SK-N-MC (cell line): ENCODE measurements around the gene RPS6KL1.
A peak's percentile ranks its signal among the peaks of the same experiment; 100 is the strongest.

ENCODE experiments used
- DNase-seq: peaks from one replicate; pipeline ENCODE4 v3.0.0-alpha.2; 2011; ENCODE audit warnings: low read depth, low spot score
- H3K27ac ChIP-seq: fragments of 200-600 bp; sonication (generic); 2 replicates; pipeline ENCODE4 v1.5.1; 2016; ENCODE audit warnings: mixed run types
- H3K36me3 ChIP-seq: fragments of 200-600 bp; sonication (generic); 2 replicates; pipeline ENCODE4 v1.6.1; 2017; ENCODE audit warnings: antibody characterized with exemption, low read length, mixed read lengths; ENCODE audit not compliant: insufficient read depth
- H3K4me3 ChIP-seq: fragments of 200-600 bp; sonication (generic); 2 replicates; pipeline ENCODE4 v1.5.1; 2016
- H3K9ac ChIP-seq: fragments of 200-600 bp; sonication (generic); 2 replicates; pipeline ENCODE4 v1.8.0; 2017; ENCODE audit warnings: mixed run types, mixed read lengths; ENCODE audit not compliant: insufficient read length
- H3K9me3 ChIP-seq: fragments of 200-600 bp; sonication (generic); 2 replicates; pipeline ENCODE4 v1.6.1; 2017; ENCODE audit warnings: low read depth, mild to moderate bottlenecking, antibody characterized with exemption, low read length, moderate library complexity, mixed read lengths
- EZH2 ChIP-seq: fragments of 200-600 bp; sonication (generic); IDR thresholded peaks from one replicate; pipeline ENCODE4 v1.6.1; 2017; ENCODE audit warnings: antibody characterized with exemption
- FOXP2 ChIP-seq: optimal IDR thresholded peaks from 2 replicates; pipeline ENCODE3; 2011; ENCODE audit warnings: mild to moderate bottlenecking, moderate library complexity; ENCODE audit not compliant: insufficient read depth; ENCODE audit errors: extremely low read length, control extremely low read depth
- POLR2AphosphoS5 ChIP-seq: IDR thresholded peaks from 2 replicates; pipeline ENCODE4 v1.6.1; 2012; ENCODE audit warnings: mild to moderate bottlenecking, low read depth, low read length, borderline replicate concordance

Gene RPS6KL1

DNA sequence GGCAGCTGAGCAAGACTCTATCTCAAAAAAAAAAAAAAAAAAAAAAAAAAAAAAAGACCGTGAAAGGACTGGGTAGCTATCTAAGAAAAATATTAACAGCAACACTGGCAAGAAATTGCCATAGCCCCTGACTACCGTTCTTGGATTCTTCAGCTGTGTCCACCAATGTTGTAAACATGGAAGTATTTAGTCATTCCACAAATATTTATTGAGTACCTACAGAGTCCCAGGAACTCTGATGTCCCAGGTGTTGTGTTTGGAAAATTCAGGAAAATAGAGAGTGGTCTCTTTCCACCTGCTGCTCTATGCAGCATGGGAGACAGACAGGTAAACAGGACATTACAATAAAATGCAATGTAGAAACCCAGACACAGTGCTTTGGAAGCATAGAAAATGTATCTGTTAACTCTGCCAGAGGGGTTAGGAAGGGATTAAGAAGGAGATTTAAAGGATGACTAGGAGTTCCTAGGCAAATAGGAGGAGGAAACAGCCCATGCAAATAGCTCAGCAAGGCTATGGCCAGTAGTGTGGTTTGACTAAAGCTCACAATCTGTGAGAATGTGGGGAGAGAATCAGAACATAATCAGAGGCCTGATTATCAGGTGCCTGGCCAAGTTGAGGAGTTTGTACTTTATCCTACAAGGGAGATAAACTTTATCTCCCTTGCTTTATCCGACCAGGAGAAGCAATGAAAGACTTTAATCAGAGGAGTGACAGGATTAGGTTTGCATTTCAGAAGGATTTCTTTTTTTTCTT is 43.5 kb downstream of the RPS6KL1 start:
- Histone ChIP-seq H3K9ac (no peak overlapping the region), H3K27ac (no peak overlapping the region), H3K4me3 (no peak overlapping the region), H3K36me3 (peaks cover 13% of the 10 kb centered on the region), H3K9me3 (no peaks in the 10 kb centered on the region)
- DNase-seq: no peak
- TF ChIP-seq POLR2AphosphoS5: no peak
- TF ChIP-seq FOXP2: no peak
- TF ChIP-seq EZH2: no peak

DNA sequence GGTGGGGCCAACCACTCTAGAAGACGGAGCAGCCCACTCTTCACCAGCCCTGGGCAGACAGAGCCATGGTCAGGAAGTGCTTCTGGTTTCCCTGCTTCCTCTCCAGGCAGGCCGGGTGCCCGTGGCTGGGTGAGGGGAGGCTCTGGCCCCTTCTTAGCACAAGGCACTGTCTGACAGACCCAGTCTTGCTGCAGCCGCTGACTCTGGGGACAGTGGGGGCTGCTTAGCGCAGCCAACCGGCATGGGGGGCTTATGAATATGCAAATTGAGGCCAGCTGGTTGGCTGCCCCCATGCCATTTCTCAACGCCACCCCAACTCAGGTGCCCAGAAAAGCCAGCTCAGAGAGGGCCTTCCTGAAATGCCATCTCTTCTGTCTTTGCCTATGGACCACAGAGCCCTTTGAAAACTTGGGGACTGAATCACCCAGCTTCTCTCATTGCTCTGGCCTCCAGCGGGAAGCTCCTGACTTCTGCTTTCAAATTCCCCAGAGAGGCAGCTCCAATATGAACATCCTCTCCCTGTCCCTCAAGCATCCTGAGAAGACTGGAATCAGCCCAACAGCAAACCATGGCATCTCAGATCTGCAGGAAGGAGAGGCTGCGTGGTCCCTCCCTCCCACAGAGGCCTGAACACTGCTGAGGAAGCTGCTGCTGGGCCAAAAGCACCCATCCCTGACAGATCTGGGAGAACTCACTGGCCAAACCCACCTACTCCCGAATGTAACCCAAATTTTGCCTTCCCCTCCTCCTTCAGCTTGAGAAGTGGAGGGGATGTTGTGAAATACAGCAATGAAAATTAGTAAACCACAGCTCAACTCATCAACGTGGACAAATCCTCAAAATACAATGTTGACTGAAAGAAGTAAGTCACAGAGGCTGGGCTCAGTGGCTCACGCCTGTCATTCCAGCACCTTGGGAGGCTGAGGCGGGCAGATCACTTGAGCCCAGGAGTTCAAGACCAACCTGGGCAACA is 46.8 kb downstream of the RPS6KL1 start, which contains the start of gene PROX2:
TSS of gene PROX2 (minus strand) at position 205 of the 973 bp plus-strand sequence. CDS start 12,311 bp downstream, outside the sequence.
- H3K27ac ChIP-seq: no peak within 1 kb of the TSS
- no peaks in the 10 kb centered on the region for H3K36me3 ChIP-seq
- H3K9ac ChIP-seq: no peak within 1 kb of the TSS
- H3K9me3 ChIP-seq: no peaks in the 10 kb centered on the region
- TF ChIP-seq POLR2AphosphoS5 (no peak), FOXP2 (no peak), EZH2 (no peak)
- DNase-seq: no peak
- no peak within 1 kb of the TSS for H3K4me3 ChIP-seq

DNA sequence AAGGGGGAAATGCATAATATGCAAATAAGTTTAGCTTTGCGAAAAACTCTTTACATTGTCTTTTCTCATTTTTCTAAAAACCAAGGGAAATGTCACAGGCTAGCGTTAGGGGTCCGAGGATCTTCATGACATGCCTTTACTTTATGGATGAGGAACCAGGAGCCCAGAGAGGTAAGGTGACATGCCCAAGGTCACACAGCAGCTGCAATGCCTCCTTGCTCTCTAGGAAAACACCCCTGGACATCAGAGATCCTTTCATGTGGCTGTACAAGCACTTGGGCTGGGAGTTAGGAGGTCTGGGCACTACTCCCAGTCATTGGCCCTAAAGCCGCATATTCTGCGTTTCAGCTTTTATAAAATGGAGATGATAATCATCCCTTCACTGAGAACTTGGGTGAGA is 47.9 kb downstream of the RPS6KL1 start:
- no peak overlapping the region for H3K4me3 ChIP-seq
- no peak for DNase-seq
- H3K36me3 ChIP-seq: no peaks in the 10 kb centered on the region
- TF ChIP-seq FOXP2 (no peak), EZH2 (no peak), POLR2AphosphoS5 (no peak)
- no peaks in the 10 kb centered on the region for H3K9me3 ChIP-seq
- no peak overlapping the region for H3K9ac ChIP-seq
- H3K27ac ChIP-seq: no peak overlapping the region

DNA sequence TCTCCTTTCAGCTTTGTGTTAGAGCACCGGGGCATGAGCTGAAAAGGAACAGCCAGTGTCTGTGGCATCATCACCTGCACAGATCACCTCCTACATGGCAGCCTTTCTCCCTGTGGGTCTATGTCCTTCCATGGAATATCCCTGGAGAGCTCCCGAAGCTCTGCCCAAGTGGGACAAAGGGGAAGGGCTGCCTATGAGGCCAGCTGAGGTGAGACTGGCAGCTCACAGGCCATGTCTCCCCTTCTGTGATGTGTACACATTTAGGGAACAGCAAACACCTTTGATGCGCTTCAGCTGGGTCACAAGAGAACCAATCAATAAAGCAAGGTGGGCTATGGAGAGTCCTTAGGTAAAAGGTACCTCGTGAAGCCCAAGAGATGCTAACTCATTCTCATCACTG is 51.2 kb downstream of the RPS6KL1 start:
- no peak overlapping the region for H3K9ac ChIP-seq
- H3K4me3 ChIP-seq: no peak overlapping the region
- H3K27ac ChIP-seq: no peak overlapping the region
- H3K36me3 ChIP-seq: no peaks in the 10 kb centered on the region
- no peak for DNase-seq
- no peaks in the 10 kb centered on the region for H3K9me3 ChIP-seq
- TF ChIP-seq POLR2AphosphoS5 (no peak), FOXP2 (no peak), EZH2 (no peak)

DNA sequence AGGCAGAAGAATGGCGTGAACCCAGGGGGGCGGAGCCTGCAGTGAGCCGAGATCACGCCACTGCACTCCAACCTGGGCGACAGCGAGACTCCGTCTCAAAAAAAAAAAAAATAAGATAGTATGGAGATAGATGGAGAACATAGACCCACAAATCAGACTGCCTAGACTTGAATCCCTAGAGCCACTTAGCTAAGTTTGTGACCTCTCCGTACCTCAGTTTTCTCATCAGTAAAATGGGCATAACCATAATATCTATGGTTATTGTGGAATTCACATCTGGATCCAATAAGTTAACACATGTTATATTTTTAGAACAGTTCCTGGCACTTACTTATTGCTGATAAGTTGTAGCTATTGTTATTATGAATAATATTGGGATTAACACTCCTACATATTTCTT is 54.3 kb downstream of the RPS6KL1 start:
- no peaks in the 10 kb centered on the region for H3K9me3 ChIP-seq
- H3K27ac ChIP-seq: no peak overlapping the region
- H3K9ac ChIP-seq: no peak overlapping the region
- DNase-seq: no peak
- TF ChIP-seq FOXP2 (no peak), EZH2 (no peak), POLR2AphosphoS5 (no peak)
- H3K4me3 ChIP-seq: no peak overlapping the region
- no peaks in the 10 kb centered on the region for H3K36me3 ChIP-seq

DNA sequence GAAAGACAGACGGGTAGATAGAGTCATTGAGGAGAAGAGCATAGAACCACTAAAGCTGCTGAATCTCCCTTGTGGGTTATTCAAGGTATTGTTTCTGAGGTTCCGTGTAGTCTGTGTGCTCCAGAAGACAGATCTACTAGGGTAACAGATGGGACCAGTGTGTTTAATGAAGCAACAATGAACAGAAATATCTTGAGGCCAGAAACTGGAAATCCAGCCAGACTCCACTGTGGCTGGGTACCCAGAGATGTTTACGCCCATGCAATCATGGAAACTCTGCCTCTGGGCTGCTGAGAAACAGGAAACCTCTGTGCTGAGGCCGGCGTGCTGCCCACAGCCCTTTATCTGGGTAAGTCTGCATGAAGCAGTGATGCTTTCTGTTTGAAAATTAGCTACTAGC is 55.4 kb downstream of the RPS6KL1 start:
- TF ChIP-seq FOXP2: no peak
- no peak for TF ChIP-seq EZH2
- no peak for TF ChIP-seq POLR2AphosphoS5
- Histone ChIP-seq H3K9me3 (no peaks in the 10 kb centered on the region), H3K27ac (peak overlapping the region; percentile 27; the same call in 1 of the 2 replicates), H3K36me3 (no peaks in the 10 kb centered on the region), H3K4me3 (no peak overlapping the region), H3K9ac (no peak overlapping the region)
- DNase-seq: no peak

DNA sequence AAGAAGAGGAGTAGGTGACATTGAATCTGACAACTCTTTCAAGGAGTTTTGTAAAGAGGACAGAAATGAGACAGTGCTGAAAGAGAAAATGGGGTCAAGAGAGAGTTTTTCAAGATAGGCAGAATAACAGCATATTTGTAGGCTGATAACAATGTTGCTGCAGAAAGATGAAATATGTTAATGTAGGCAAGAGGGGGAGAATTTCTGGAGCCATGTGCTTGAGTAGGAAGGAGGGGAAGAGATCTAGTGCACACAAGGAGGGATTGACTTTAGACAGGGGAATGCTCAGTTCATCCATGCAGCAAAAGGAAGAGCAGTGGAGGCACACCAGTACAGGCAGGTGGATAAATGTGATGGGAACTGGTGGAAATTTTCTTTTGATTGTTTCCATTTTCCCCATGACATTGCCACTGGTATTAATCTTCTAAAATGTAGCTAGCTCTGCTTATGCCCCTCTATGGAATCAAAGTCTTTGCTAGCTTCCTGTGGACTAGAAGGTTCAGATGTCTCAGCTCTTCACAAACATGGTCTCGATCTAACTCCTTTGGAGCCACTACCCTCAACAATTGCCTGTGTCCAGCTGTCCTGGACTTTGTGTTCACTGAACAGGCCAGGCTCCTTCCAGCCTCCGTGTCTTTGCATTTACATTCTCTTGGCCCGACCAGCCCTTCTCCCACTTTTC is 56.2 kb downstream of the RPS6KL1 start:
- Histone ChIP-seq H3K4me3 (no peak overlapping the region), H3K27ac (peak overlapping the region; percentile 27; the same call in 1 of the 2 replicates), H3K9me3 (no peaks in the 10 kb centered on the region), H3K9ac (no peak overlapping the region), H3K36me3 (no peaks in the 10 kb centered on the region)
- TF ChIP-seq FOXP2: no peak
- no peak for TF ChIP-seq EZH2
- TF ChIP-seq POLR2AphosphoS5: no peak
- DNase-seq: no peak
